Activated B cell treated with CpG ODN at 0.5 μM for 24 hours (primary cell): ENCODE results near the gene NME4. TPM values are rescaled to one million over a fixed set of nuclear protein-coding genes. Genes with fewer than 3 reads are reported as not detected.

Experiments used
- ATAC-seq: fragments of 200-7000 bp; cut with Tn5 transposase; one replicate; pipeline ENCODE4 v1.10.0; 2021; ENCODE audit warnings: low read depth, mild to moderate bottlenecking, moderate library complexity
- CTCF ChIA-PET: fragments of 350-600 bp; sonication (Branson Sonifier 250); formaldehyde crosslinking; loops from one replicate; lab custom pipeline; 2021; ENCODE audit warnings: antibody characterized with exemption; lab: Charles Lee
- POLR2A ChIA-PET: fragments of 350-600 bp; sonication (Branson Sonifier 250); formaldehyde crosslinking; loops from one replicate; lab custom pipeline; 2021; ENCODE audit warnings: antibody characterized with exemption; lab: Charles Lee
- DNase-seq: peaks from one replicate; pipeline ENCODE4 v3.0.0; 2022
- H3K27ac Mint-ChIP-seq: one replicate; pipeline ENCODE4 v1.8.0; 2020; ENCODE audit warnings: mixed read lengths
- H3K27me3 Mint-ChIP-seq: one replicate; pipeline ENCODE4 v1.8.0; 2021; ENCODE audit warnings: mixed read lengths
- H3K36me3 Mint-ChIP-seq: one replicate; pipeline ENCODE4 v1.8.0; 2021; ENCODE audit warnings: low read depth, mixed read lengths
- H3K4me1 Mint-ChIP-seq: one replicate; pipeline ENCODE4 v1.8.0; 2021; ENCODE audit warnings: mixed read lengths
- H3K4me3 Mint-ChIP-seq: one replicate; pipeline ENCODE4 v1.8.0; 2020; ENCODE audit warnings: mild to moderate bottlenecking, mixed read lengths
- H3K9me3 Mint-ChIP-seq: one replicate; pipeline ENCODE4 v1.8.0; 2020; ENCODE audit warnings: mixed read lengths
- intact Hi-C: fragments of 100-400 bp; cut with micrococcal nuclease; formaldehyde crosslinking; loops from one replicate; pipeline ENCODE4 v1.15.1; 2024
- total RNA-seq: library from RNA; stranded (reverse); gene quantifications from 2 replicates; pipeline ENCODE4 v1.2.3, GENCODE V29; 2022
- TF ChIP-seq, protein P1 (sequence below): fragments of 200-600 bp; IDR thresholded peaks from one replicate; pipeline ENCODE4 v1.8.0; 2022; ENCODE audit warnings: antibody characterized with exemption, mild to moderate bottlenecking

Gene NME4
- total RNA-seq, 1 donor from 2014 or later = 29.9 TPM

- Mint-ChIP-seq H3K36me3 (peaks cover 15% of the 10 kb centered on the region), H3K9me3 (no peaks in the 10 kb centered on the region), H3K4me1 (peaks cover 40% of the 10 kb centered on the region), H3K27ac (peak overlapping the region; percentile 77), H3K27me3 (no peaks in the 10 kb centered on the region), H3K4me3 (peak overlapping the region; percentile 85)
- CTCF ChIA-PET = interaction anchor here (1.2 to 1.7 kb wide), 2 partner anchors 49 to 245 kb away, joined by 3 to 5 read pairs; no protein-coding TSS in a partner anchor
- TF ChIP-seq, protein P1, sequence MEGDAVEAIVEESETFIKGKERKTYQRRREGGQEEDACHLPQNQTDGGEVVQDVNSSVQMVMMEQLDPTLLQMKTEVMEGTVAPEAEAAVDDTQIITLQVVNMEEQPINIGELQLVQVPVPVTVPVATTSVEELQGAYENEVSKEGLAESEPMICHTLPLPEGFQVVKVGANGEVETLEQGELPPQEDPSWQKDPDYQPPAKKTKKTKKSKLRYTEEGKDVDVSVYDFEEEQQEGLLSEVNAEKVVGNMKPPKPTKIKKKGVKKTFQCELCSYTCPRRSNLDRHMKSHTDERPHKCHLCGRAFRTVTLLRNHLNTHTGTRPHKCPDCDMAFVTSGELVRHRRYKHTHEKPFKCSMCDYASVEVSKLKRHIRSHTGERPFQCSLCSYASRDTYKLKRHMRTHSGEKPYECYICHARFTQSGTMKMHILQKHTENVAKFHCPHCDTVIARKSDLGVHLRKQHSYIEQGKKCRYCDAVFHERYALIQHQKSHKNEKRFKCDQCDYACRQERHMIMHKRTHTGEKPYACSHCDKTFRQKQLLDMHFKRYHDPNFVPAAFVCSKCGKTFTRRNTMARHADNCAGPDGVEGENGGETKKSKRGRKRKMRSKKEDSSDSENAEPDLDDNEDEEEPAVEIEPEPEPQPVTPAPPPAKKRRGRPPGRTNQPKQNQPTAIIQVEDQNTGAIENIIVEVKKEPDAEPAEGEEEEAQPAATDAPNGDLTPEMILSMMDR = no peak
- no peak for DNase-seq
- ATAC-seq = peak; percentile 12
- POLR2A ChIA-PET = interaction anchor here (0.6 to 2.4 kb wide), 16 partner anchors 10 to 275 kb away, joined by 3 to 27 read pairs (median 4); partner anchors contain the start of genes DECR2, FAM234A, LUC7L and MRPL28
- intact Hi-C loops = loop anchor here (1.0 to 2.0 kb wide), 6 partner anchors 49 to 237 kb away; partner anchors contain the start of genes CAPN15, DECR2, LUC7L and RAB11FIP3
Measured at GRCh38 chr16:351804-352520, 45.0 kb upstream of the NME4 start.

GRCh38 chr16:352547-353403 is 44.2 kb upstream of the NME4 start, which contains the start of gene AXIN1:
TSS of gene AXIN1 (minus strand) at chr16:352723. CDS start at chr16:347025, 5,698 bp downstream.
- intact Hi-C loops = loop anchor here (1.0 to 2.0 kb wide), 8 partner anchors 18 to 237 kb away; partner anchors contain the start of genes CAPN15, DECR2, LUC7L and MRPL28
- ChIA-PET CTCF (interaction anchor here (0.7 to 1.7 kb wide), 3 partner anchors 9 to 246 kb away, joined by 3 to 5 read pairs (median 3); no protein-coding TSS in a partner anchor), POLR2A (interaction anchor here (0.6 to 2.4 kb wide), 18 partner anchors 10 to 323 kb away, joined by 3 to 27 read pairs (median 5); partner anchors contain the start of genes DECR2, FAM234A, LUC7L and MRPL28)
- Mint-ChIP-seq H3K27ac (peak within 1 kb of the TSS; percentile 77), H3K27me3 (no peaks in the 10 kb centered on the region), H3K4me1 (peaks cover 32% of the 10 kb centered on the region), H3K36me3 (peaks cover 9% of the 10 kb centered on the region), H3K9me3 (no peaks in the 10 kb centered on the region), H3K4me3 (peak within 1 kb of the TSS; percentile 85)
- DNase-seq = peak; percentile 100
- TF ChIP-seq, protein P1 = no peak
- peak; percentile 89 for ATAC-seq

- peak overlapping the region; percentile 32 for H3K4me3 Mint-ChIP-seq
- CTCF ChIA-PET = interaction anchor here (0.7 to 1.7 kb wide), 3 partner anchors 8 to 247 kb away, joined by 3 to 5 read pairs (median 3); no protein-coding TSS in a partner anchor
- POLR2A ChIA-PET = interaction anchor here (0.9 to 2.4 kb wide), 9 partner anchors 9 to 276 kb away, joined by 3 to 27 read pairs (median 10); partner anchors contain the start of genes DECR2, FAM234A, LUC7L and MRPL28
- no peaks in the 10 kb centered on the region for H3K9me3 Mint-ChIP-seq
- no peaks in the 10 kb centered on the region for H3K27me3 Mint-ChIP-seq
- no peak for DNase-seq
- H3K36me3 Mint-ChIP-seq = peaks cover 7% of the 10 kb centered on the region
- no peak for ATAC-seq
- TF ChIP-seq, protein P1 = no peak
- H3K27ac Mint-ChIP-seq = no peak overlapping the region
- H3K4me1 Mint-ChIP-seq = peaks cover 23% of the 10 kb centered on the region
- intact Hi-C loops = loop anchor here (1.0 to 2.0 kb wide), 3 partner anchors 17 to 173 kb away; partner anchors contain the start of genes CAPN15 and MRPL28
Measured at GRCh38 chr16:353404-354290, 43.4 kb upstream of the NME4 start.

DNA sequence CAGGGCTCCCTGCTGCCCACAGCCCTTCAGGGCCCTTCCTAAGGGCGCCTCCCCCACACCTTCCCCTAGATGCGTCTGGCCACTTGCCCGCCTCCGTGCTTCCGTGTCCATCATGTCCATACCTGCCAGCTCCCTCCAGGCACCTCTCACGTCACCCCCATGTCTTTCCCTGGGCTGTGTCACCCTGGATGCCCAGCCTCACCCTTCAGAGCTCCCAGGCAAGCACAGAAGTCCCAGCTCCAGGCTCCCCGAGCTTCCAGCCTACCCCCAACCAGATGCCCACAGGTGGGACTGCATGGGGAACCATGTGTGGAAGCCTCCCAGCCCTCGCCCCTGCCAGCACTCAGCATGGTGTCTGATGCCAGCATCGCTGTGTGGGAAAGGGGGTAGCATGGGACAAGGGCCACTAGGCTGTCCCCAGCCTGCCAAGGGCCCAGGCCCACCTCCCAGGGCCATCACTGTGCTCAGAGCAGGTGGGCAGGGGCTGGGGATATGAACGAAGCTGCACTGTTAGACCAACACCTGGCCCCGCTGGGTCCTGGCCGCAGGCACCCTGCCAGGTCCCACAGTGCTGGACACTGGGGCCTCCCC is 42.6 kb upstream of the NME4 start:
- intact Hi-C loops = no loop called here
- CTCF ChIA-PET = no interaction called here
- ATAC-seq (no peak), DNase-seq (no peak)
- H3K4me1 Mint-ChIP-seq = peaks cover 19% of the 10 kb centered on the region
- peaks cover 7% of the 10 kb centered on the region for H3K36me3 Mint-ChIP-seq
- TF ChIP-seq, protein P1 = no peak
- H3K27ac Mint-ChIP-seq = no peak overlapping the region
- H3K9me3 Mint-ChIP-seq = no peaks in the 10 kb centered on the region
- POLR2A ChIA-PET = interaction anchor here (0.9 kb wide), 1 partner anchor 17 kb away, joined by 3 read pairs; no protein-coding TSS in a partner anchor
- H3K27me3 Mint-ChIP-seq = no peaks in the 10 kb centered on the region
- H3K4me3 Mint-ChIP-seq = peak overlapping the region; percentile 32
